GM23248 (cell line): ENCODE measurements around the gene BUB1B. TPM values are rescaled to one million over a fixed set of nuclear protein-coding genes. Genes with fewer than 3 reads are reported as not detected.

ENCODE experiments used
- DNase-seq: peaks from one replicate; pipeline ENCODE4 v3.0.0-alpha.2; 2015
- H2AFZ ChIP-seq: fragments of 200-600 bp; sonication (generic); 2 replicates; pipeline ENCODE4 v1.6.1; 2016; ENCODE audit warnings: antibody characterized with exemption
- H3F3A ChIP-seq: fragments of 200-600 bp; sonication (generic); 2 replicates; pipeline ENCODE4 v1.6.1; 2016; ENCODE audit warnings: mild to moderate bottlenecking, antibody characterized with exemption, mixed run types; ENCODE audit not compliant: insufficient read depth
- H3K27ac ChIP-seq: fragments of 200-600 bp; sonication (generic); 2 replicates; pipeline ENCODE4 v1.5.1; 2016; ENCODE audit warnings: mild to moderate bottlenecking
- H3K27me3 ChIP-seq: fragments of 200-600 bp; sonication (generic); replicated peaks from 2 replicates; pipeline ENCODE4 v1.6.1; 2016; ENCODE audit warnings: mild to moderate bottlenecking; ENCODE audit not compliant: insufficient read depth
- H3K36me3 ChIP-seq: fragments of 200-600 bp; sonication (generic); 2 replicates; pipeline ENCODE4 v1.6.1; 2016; ENCODE audit warnings: low read depth, mild to moderate bottlenecking
- H3K4me1 ChIP-seq: fragments of 200-600 bp; sonication (generic); 2 replicates; pipeline ENCODE4 v1.6.1; 2016; ENCODE audit warnings: mild to moderate bottlenecking; ENCODE audit not compliant: insufficient read depth
- H3K4me2 ChIP-seq: fragments of 200-600 bp; sonication (generic); one replicate; pipeline ENCODE4 v1.6.1; 2016; ENCODE audit warnings: mild to moderate bottlenecking; ENCODE audit not compliant: unreplicated experiment
- H3K4me3 ChIP-seq: fragments of 200-600 bp; sonication (generic); 2 replicates; pipeline ENCODE4 v1.5.1; 2016; ENCODE audit warnings: mild to moderate bottlenecking
- H3K79me2 ChIP-seq: fragments of 200-600 bp; sonication (generic); 2 replicates; pipeline ENCODE4 v1.6.1; 2016; ENCODE audit warnings: mild to moderate bottlenecking; ENCODE audit not compliant: insufficient read depth
- H3K9ac ChIP-seq: fragments of 200-600 bp; sonication (generic); 2 replicates; pipeline ENCODE4 v1.6.1; 2016; ENCODE audit warnings: mild to moderate bottlenecking
- H3K9me2 ChIP-seq: fragments of 200-600 bp; sonication (generic); 2 replicates; pipeline ENCODE4 v1.6.1; 2016; ENCODE audit warnings: mixed run types, mild to moderate bottlenecking, moderate library complexity; ENCODE audit not compliant: insufficient read depth
- H3K9me3 ChIP-seq: fragments of 200-600 bp; sonication (generic); one replicate; pipeline ENCODE4 v1.6.1; 2017; ENCODE audit warnings: low read depth
- H4K20me1 ChIP-seq: fragments of 200-600 bp; sonication (generic); 2 replicates; pipeline ENCODE4 v1.6.0; 2016; ENCODE audit not compliant: insufficient read depth
- EZH2 ChIP-seq: fragments of 200-600 bp; sonication (generic); IDR thresholded peaks from 2 replicates; pipeline ENCODE4 v1.6.1; 2018; ENCODE audit warnings: antibody characterized with exemption, mild to moderate bottlenecking; ENCODE audit not compliant: insufficient read depth, poor library complexity, severe bottlenecking
- EZH2phosphoT487 ChIP-seq: fragments of 200-600 bp; sonication (generic); IDR thresholded peaks from 2 replicates; pipeline ENCODE4 v1.6.1; 2018; ENCODE audit warnings: antibody characterized with exemption, moderate library complexity, mild to moderate bottlenecking, low read depth; ENCODE audit not compliant: insufficient read depth
- WGBS, 2 experiments: methylation state at CpG; one replicate each; pipeline ENCODE4 v1.1.6; 2015 to 2017; ENCODE audit warnings: low lambda C conversion rate in 2 of 2, low coverage in 1 of 2; ENCODE audit errors: missing lambda C conversion rate in 2 of 2; 5-methylcytosine and 5-hydroxymethylcytosine counted together
- in situ Hi-C: fragments of 300-500 bp; cut with MboI; formaldehyde crosslinking; loops from 2 replicates; pipeline ENCODE4 v1.15.0; 2020
- polyA plus RNA-seq: library from polyadenylated mRNA; unstranded; fragments of >200 nt; fragmentation: Nextera tagmentation; extraction: Ambion mirVana; gene quantifications from 2 replicates; pipeline ENCODE4 v1.2.1, GENCODE V29; 2016
- total RNA-seq: library from RNA; depleted of rRNA; stranded (reverse); fragments of >200 nt; shearing (Covaris generic); gene quantifications from 2 replicates; pipeline ENCODE4 v1.2.3, GENCODE V29; 2014

Gene BUB1B
- total and polyA plus RNA-seq, 2 experiments from 2014 or later: 9.4 to 10.2 TPM

GRCh38 chr15:40265355-40265754 lies 104.5 kb downstream of the BUB1B start:
- no peak for TF ChIP-seq EZH2phosphoT487
- TF ChIP-seq EZH2: no peak
- Histone ChIP-seq H3K9me3 (no peaks in the 10 kb centered on the region), H4K20me1 (no peaks in the 10 kb centered on the region), H3K27ac (no peak overlapping the region), H3K4me1 (peaks cover 7% of the 10 kb centered on the region), H3K27me3 (no peaks in the 10 kb centered on the region), H3K4me3 (no peak overlapping the region), H2AFZ (no peak overlapping the region), H3K79me2 (no peaks in the 10 kb centered on the region), H3F3A (0 out of 2 replicates have a peak, but pooled peaks cover 7% of the 10 kb centered on the region), H3K4me2 (no peak overlapping the region), H3K9ac (no peak overlapping the region), H3K36me3 (no peaks in the 10 kb centered on the region), H3K9me2 (no peaks in the 10 kb centered on the region)
- 57% methylated on average over 10 of the region's 10 CpGs for WGBS, 2 experiments
- no peak for DNase-seq
- in situ Hi-C loops: no loop called here

DNA sequence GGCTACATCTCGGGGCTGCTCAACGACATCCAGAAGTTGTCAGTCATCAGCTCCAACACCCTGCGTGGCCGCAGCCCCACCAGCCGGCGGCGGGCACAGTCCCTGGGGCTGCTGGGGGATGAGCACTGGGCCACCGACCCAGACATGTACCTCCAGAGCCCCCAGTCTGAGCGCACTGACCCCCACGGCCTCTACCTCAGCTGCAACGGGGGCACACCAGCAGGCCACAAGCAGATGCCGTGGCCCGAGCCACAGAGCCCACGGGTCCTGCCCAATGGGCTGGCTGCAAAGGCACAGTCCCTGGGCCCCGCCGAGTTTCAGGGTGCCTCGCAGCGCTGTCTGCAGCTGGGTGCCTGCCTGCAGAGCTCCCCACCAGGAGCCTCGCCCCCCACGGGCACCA lies 105.0 kb downstream of the BUB1B start:
- H3K9me2 ChIP-seq: no peaks in the 10 kb centered on the region
- H3K9me3 ChIP-seq: no peaks in the 10 kb centered on the region
- H3K27ac ChIP-seq: no peak overlapping the region
- H3K4me3 ChIP-seq: no peak overlapping the region
- no peak for TF ChIP-seq EZH2
- TF ChIP-seq EZH2phosphoT487: no peak
- H3K9ac ChIP-seq: no peak overlapping the region
- WGBS, 2 experiments: 90 to 92% methylated on average over 18 to 20 of the region's 20 CpGs
- H4K20me1 ChIP-seq: no peaks in the 10 kb centered on the region
- no peaks in the 10 kb centered on the region for H3K27me3 ChIP-seq
- H3K79me2 ChIP-seq: no peaks in the 10 kb centered on the region
- peaks cover 7% of the 10 kb centered on the region for H3K4me1 ChIP-seq
- H3K36me3 ChIP-seq: no peaks in the 10 kb centered on the region
- no peak overlapping the region for H2AFZ ChIP-seq
- in situ Hi-C loops: no loop called here
- no peak overlapping the region for H3K4me2 ChIP-seq
- 0 out of 2 replicates have a peak, but pooled peaks cover 7% of the 10 kb centered on the region for H3F3A ChIP-seq
- no peak for DNase-seq

DNA sequence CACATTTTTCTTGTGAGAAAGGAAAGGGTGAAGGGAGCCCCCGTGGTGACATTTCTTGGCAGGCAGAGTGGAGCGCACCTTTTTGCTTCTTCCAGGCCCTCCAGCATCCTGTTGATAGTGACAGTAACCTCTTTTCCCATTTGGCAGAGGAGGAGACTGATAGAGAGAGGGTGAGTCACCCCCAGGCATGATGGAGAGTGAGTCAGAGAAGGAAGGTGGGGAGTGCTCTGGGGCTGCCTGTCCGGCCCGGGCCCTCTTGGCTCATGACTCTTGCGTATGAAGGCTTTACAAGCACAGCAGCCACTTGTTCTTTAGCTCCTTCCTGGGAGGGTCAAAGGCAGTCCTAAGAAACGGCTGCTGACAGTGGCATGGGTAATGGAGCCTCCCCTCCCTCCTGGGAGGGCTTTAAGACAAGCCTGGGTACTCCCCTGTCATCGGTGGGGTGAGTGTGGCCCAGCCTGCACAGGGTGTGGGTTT lies 106.0 kb downstream of the BUB1B start:
- Histone ChIP-seq H3K27ac (no peak overlapping the region), H2AFZ (no peak overlapping the region), H4K20me1 (no peaks in the 10 kb centered on the region), H3K27me3 (no peaks in the 10 kb centered on the region), H3F3A (0 out of 2 replicates have a peak, but pooled peaks cover 7% of the 10 kb centered on the region), H3K4me2 (no peak overlapping the region), H3K9me3 (no peaks in the 10 kb centered on the region), H3K4me3 (no peak overlapping the region), H3K36me3 (no peaks in the 10 kb centered on the region), H3K4me1 (peaks cover 7% of the 10 kb centered on the region), H3K9me2 (no peaks in the 10 kb centered on the region), H3K9ac (no peak overlapping the region), H3K79me2 (no peaks in the 10 kb centered on the region)
- DNase-seq: peak; percentile 93
- in situ Hi-C loops: no loop called here
- no peak for TF ChIP-seq EZH2
- 36 to 44% methylated on average over 7 of the region's 7 CpGs for WGBS, 2 experiments

GRCh38 chr15:40267670-40268069 lies 106.8 kb downstream of the BUB1B start:
- in situ Hi-C loops: no loop called here
- 85 to 91% methylated on average over 4 of the region's 4 CpGs for WGBS, 2 experiments
- no peak overlapping the region for H2AFZ ChIP-seq

More at GRCh38 chr15:40267670-40268069, 106.8 kb downstream of the BUB1B start:
- TF ChIP-seq EZH2phosphoT487 (no peak), EZH2 (no peak)
- Histone ChIP-seq H3K27me3 (no peaks in the 10 kb centered on the region), H3K36me3 (no peaks in the 10 kb centered on the region), H3K79me2 (no peaks in the 10 kb centered on the region), H3K27ac (no peak overlapping the region), H3K4me1 (peaks cover 7% of the 10 kb centered on the region), H3K4me2 (no peak overlapping the region), H4K20me1 (no peaks in the 10 kb centered on the region), H3K4me3 (no peak overlapping the region), H3F3A (0 out of 2 replicates have a peak, but pooled peaks cover 3% of the 10 kb centered on the region), H3K9ac (no peak overlapping the region), H3K9me2 (no peaks in the 10 kb centered on the region), H3K9me3 (no peaks in the 10 kb centered on the region)
- DNase-seq: no peak
